Kidney tubule cell (primary cell): ENCODE data around the gene BCL2L11.
A peak's percentile ranks its signal among the peaks of the same experiment; 100 is the strongest.

Source experiments
- DNase-seq: peaks from one replicate; pipeline ENCODE4 v3.0.0-alpha.2; 2018; ENCODE audit warnings: low spot score

Gene BCL2L11

GRCh38 chr2:111191877-111192276 lies 71.2 kb downstream of the BCL2L11 start:
- DNase-seq, result no peak

GRCh38 chr2:111192776-111193368 lies 72.2 kb downstream of the BCL2L11 start:
- no peak for DNase-seq

GRCh38 chr2:111194835-111195621 lies 74.3 kb downstream of the BCL2L11 start:
- no peak for DNase-seq

DNA sequence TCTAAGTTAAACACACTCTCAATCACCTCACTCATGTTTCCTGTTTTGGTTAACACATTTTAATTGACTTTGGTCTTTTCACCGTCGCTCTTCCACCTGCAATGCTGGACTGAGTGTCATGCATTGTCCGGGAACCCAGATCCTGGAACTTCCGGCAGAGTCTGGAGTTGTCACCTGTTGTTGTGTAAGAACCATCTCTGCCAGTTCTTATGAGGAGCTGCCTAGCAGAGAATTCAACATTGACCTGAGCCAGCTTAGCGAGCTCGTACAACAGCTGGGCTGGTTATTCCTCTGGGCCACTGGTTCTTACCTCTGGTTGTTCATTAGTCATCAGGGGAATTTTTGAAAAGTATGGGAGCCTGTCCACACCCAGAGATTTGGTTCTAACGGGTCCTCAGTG lies 75.7 kb downstream of the BCL2L11 start:
- DNase-seq, result no peak

- no peak for DNase-seq
These were observed 78.0 kb downstream of the BCL2L11 start for GRCh38 chr2:111198701-111199100.

DNA sequence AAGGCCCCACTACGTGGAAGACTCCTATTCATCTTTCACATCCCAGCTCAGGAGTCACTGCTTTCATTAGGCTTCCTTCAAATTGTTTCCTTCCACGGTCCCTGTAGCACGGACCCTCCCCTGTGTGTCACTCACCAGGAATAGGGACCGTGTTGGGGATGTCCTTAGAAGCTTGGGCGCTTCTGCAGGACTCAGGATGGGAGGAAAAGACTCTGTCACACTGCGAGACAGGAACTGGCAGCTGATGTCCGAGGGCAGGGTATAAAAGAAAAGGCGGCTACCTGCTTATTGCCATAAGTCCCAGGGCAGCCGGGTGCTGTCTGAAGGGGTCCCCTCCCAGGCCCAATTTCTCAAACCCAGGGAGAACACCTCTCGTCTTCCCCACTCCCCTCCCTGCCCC lies 79.1 kb downstream of the BCL2L11 start:
- no peak for DNase-seq

DNA sequence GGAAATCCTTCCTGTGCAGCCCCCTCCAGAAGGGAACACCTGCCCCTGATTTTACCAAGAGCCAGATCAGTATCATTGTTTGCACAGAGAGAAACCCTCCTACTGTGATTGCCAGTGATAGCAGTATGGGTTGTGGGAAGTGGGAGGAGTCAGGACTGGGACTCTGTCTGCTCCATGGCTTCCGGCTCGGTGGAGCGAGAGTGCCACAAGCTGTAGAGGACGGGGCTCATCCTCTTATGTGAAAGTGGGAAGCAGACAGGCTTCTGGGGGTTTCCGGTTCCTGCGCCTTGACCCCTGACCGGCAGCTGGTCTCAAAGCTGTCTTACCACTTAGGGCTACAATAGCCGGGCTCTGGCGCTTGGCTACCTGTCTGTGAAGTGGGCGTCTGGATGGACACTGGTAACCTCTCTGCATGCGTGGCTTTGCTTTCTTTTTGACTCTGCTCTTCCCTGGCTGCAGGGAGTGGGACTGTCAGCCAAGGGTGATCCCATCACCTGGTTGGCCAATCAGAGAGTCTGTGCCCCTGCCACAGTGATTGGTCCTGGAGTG lies 79.7 kb downstream of the BCL2L11 start:
- DNase-seq, result no peak

DNA sequence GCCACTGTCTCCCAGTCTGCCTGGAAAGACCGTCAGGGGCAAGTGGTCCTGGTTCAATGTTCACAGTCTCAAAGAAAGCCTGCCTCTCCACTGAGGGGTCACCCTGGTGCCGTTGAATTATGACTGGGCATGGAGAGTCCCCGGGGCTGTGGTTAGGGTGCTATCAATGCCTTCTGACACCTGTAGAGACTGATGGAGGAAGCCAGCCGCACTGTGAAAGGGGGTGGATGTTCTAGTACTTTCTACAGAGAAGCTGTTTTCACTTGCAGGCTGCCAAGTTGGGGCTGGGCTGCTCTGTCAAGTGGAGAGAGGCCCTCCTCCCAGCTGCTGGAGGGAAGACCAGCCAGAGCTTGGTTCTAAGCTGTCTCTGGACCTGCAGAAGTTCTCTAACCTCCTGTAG lies 80.5 kb downstream of the BCL2L11 start:
- DNase-seq, result no peak

DNA sequence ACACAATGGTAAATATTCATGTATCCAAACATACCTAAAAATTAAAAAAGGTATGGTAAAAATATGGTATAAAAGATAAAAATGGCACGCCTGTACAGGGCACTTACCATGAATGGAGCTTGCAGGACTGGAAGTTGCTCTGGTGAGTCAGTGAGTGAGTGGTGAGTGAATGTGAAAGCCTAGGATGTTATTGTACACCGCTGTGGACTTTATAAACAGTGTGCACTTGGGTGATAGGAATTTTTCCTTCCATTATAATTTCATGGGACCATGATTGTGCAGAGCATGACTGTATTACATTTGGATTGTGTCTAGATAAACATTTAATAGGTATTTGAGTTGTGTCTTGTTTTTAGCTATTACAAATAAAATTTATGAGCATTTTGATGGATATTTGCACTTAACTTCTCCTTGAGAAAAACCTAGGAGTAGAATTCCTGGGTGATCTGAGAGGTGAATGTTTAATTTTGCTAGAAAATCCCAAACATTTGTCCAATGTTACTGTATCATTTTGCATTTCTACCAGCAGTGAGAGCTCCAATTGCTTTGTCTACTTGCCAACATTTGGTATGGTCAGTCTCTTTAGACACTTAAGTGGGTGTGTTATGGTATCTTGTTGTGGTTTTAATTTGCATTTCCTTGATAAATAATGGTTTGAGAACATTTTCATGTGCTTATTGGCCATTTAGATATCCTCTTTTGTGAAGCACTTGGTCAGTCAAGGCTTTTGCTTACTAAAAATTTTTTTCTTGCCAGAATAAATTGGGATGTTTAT lies 81.7 kb downstream of the BCL2L11 start:
- DNase-seq, result peak; percentile 38

DNA sequence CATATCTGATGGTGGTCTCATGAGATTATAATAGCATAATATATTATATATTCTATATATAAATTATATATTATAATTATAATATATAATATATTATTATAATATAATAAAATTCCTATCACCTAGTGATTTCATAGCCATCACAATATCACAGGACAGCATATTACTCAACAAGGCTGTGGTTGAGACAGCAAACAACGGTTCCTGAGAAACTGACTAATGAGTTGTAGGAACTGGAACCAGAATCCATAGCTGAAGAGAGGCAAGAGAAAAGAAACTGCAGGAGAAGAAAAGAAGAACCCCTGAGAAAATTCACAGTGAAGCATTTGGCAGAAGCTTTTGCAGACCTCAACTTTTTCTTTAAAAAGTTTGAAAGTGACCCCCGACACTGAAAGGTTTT lies 84.0 kb downstream of the BCL2L11 start:
- DNase-seq, result no peak

- DNase-seq, result no peak
These were observed 85.1 kb downstream of the BCL2L11 start for GRCh38 chr2:111205774-111206173.

GRCh38 chr2:111207851-111208250 lies 87.1 kb downstream of the BCL2L11 start:
- DNase-seq, result no peak

- no peak for DNase-seq
These were observed 87.9 kb downstream of the BCL2L11 start for GRCh38 chr2:111208639-111209038.

- peak; percentile 81 for DNase-seq
These were observed 88.4 kb downstream of the BCL2L11 start for GRCh38 chr2:111209045-111209514.

DNA sequence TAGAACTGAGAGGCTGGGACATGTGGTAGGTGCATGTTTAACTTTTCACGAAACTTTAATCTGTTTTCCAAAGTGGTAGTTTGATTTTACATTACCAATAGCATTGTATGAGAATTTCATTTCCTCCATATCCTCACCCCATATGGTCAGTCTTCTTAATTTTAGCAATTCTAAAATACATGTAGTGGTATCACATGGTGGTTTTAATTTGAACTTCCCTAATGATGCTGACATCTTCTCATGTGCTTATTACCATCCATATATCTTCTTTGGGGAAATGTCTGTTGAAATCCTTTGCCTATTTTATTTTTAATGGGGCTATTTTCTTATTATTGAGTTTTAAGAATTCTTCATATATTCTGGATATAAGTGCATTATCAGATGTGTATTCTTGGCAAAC lies 89.3 kb downstream of the BCL2L11 start:
- DNase-seq, result no peak

DNA sequence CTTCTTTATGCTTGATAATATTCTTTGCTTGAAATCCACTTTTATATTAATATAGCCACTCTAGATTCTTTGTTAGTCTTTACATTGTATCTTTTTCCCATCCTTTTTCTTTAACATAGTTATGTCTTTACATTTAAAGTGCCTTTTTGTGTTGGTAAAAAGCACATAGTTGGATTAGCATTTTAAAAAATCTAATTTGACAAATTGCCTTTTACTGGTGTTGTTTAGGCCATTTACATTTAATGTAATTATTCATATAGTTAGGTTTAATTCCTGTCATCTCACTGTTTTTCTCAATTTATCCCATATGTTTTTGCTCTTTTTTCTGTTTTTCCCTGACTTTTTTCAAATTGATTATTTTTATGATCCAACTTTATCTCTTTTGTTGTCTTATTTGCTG lies 93.2 kb downstream of the BCL2L11 start:
- no peak for DNase-seq

DNA sequence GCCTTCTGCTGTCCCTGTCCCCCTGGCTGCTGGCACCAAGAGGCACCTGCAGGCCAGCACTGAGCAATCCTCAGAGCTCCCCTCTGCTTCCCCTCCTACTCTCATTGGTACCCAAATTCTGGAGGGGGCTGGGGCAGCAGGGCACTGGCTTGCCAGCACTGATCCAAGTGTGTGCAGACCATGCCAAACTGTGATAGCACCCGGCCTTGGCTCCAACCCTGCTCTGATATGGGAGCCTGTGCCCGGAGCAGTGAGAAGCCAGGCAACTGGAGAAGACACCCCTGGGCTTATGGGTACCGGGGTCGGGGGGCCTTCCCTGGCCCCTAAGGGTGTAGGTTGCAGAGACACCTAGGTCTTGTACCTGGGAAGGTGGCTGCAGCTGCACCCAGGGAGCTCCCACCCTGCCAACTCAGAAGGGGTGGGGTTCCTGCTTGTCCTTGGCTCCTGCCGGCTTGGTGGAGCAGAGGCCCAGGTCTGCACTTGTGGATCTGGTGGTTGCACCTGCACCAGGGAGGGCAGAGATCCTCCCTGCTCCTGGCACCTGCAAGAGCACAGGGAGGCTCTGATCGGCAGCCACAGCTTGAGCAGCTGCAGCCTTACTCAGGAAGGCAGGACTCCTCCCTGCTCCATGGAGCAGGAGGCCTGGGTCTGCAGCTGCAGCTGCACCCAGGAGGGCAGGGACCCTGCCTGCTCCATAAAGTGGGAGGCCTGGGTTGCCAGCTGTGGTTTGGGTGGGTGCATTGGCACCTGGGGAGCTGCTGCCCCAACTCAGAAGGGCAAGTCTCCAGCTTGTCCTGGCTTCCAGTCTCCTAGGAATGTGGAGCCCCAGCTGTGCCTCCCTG lies 96.3 kb downstream of the BCL2L11 start:
- DNase-seq, result no peak
